Endodermal cell (in vitro differentiated cells): Measurements from ENCODE around the gene IFIT2. TPM values are rescaled to one million over a fixed set of nuclear protein-coding genes. Genes with fewer than 3 reads are reported as not detected.

Experiments used
- DNase-seq: peaks from one replicate; pipeline ENCODE4 v3.0.0-alpha.2; 2017
- H3K27ac ChIP-seq: 2 replicates; pipeline ENCODE4 v1.5.1; 2013; ENCODE audit warnings: mild to moderate bottlenecking, low read depth, low read length, moderate library complexity
- H3K27me3 ChIP-seq: 2 replicates; pipeline ENCODE4 v1.6.1; 2013; ENCODE audit warnings: mild to moderate bottlenecking, low read length, moderate library complexity; ENCODE audit not compliant: insufficient read depth, control insufficient read depth, poor library complexity, severe bottlenecking
- H3K36me3 ChIP-seq: 2 replicates; pipeline ENCODE4 v1.7.0; 2013; ENCODE audit warnings: mild to moderate bottlenecking, low read length, moderate library complexity; ENCODE audit not compliant: control insufficient read depth, insufficient read depth
- H3K4me1 ChIP-seq: one replicate; pipeline ENCODE4 v1.7.0; 2013; ENCODE audit warnings: low read length; ENCODE audit not compliant: control insufficient read depth, insufficient read depth
- H3K4me3 ChIP-seq: 2 replicates; pipeline ENCODE4 v1.5.1; 2013; ENCODE audit warnings: mild to moderate bottlenecking, low read length, moderate library complexity
- H3K9ac ChIP-seq: 2 replicates; pipeline ENCODE4 v1.6.1; 2013; ENCODE audit warnings: mild to moderate bottlenecking, low read length, moderate library complexity; ENCODE audit not compliant: poor library complexity, severe bottlenecking; ENCODE audit errors: extremely low read depth
- H3K9me3 ChIP-seq: 2 replicates; pipeline ENCODE4 v1.6.1; 2013; ENCODE audit warnings: mild to moderate bottlenecking, low read length, moderate library complexity; ENCODE audit not compliant: control insufficient read depth
- H3K27ac Mint-ChIP-seq: 2 replicates; pipeline ENCODE4 v1.8.0; 2020; ENCODE audit warnings: mixed read lengths
- H3K27me3 Mint-ChIP-seq: 2 replicates; pipeline ENCODE4 v1.8.0; 2021; ENCODE audit warnings: mild to moderate bottlenecking, mixed read lengths; ENCODE audit not compliant: insufficient read depth
- H3K36me3 Mint-ChIP-seq: 2 replicates; pipeline ENCODE4 v1.8.0; 2020; ENCODE audit warnings: low read depth, mixed read lengths
- H3K4me1 Mint-ChIP-seq: 2 replicates; pipeline ENCODE4 v1.8.0; 2020; ENCODE audit warnings: mixed read lengths
- H3K4me3 Mint-ChIP-seq: 2 replicates; pipeline ENCODE4 v1.8.0; 2020; ENCODE audit warnings: mild to moderate bottlenecking, moderate library complexity, mixed read lengths
- H3K9me3 Mint-ChIP-seq: 2 replicates; pipeline ENCODE4 v1.8.0; 2020; ENCODE audit warnings: mild to moderate bottlenecking, mixed read lengths
- WGBS, 2 experiments: methylation state at CpG; one replicate each; pipeline versions ENCODE4 v1.1.5 to v1.1.7; 2013; ENCODE audit warnings: missing lambda C conversion rate in 2 of 2, mixed read lengths in 1 of 2; ENCODE audit not compliant: insufficient coverage in 1 of 2, insufficient read length in 1 of 2; 5-methylcytosine and 5-hydroxymethylcytosine counted together
- total RNA-seq, 2 donors: library from RNA; stranded (reverse); fragmentation: NEBNext Ultra II Directional in 1 of 2; extraction: Animal tissue kit (Norgen Biotek cat#: 25700) in 1 of 2; gene quantifications; 2 replicates in 1 of 2; 3 replicates in 1 of 2; pipeline ENCODE4 v1.2.1, GENCODE V29; 2021
- TF ChIP-seq, protein P1 (sequence below): fragments of 200-600 bp; sonication (generic); conservative IDR thresholded peaks from 2 replicates; pipeline ENCODE4 v1.5.0; 2021; ENCODE audit warnings: antibody characterized with exemption, mild to moderate bottlenecking

Gene IFIT2
- total RNA-seq, 2 donors from 2014 or later: 0.37 TPM; not detected in 1

DNA sequence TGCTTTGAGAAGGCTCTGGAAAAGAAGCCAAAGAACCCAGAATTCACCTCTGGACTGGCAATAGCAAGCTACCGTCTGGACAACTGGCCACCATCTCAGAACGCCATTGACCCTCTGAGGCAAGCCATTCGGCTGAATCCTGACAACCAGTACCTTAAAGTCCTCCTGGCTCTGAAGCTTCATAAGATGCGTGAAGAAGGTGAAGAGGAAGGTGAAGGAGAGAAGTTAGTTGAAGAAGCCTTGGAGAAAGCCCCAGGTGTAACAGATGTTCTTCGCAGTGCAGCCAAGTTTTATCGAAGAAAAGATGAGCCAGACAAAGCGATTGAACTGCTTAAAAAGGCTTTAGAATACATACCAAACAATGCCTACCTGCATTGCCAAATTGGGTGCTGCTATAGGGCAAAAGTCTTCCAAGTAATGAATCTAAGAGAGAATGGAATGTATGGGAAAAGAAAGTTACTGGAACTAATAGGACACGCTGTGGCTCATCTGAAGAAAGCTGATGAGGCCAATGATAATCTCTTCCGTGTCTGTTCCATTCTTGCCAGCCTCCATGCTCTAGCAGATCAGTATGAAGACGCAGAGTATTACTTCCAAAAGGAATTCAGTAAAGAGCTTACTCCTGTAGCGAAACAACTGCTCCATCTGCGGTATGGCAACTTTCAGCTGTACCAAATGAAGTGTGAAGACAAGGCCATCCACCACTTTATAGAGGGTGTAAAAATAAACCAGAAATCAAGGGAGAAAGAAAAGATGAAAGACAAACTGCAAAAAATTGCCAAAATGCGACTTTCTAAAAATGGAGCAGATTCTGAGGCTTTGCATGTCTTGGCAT is 4.8 kb downstream of the IFIT2 start:
- TF ChIP-seq, protein P1, sequence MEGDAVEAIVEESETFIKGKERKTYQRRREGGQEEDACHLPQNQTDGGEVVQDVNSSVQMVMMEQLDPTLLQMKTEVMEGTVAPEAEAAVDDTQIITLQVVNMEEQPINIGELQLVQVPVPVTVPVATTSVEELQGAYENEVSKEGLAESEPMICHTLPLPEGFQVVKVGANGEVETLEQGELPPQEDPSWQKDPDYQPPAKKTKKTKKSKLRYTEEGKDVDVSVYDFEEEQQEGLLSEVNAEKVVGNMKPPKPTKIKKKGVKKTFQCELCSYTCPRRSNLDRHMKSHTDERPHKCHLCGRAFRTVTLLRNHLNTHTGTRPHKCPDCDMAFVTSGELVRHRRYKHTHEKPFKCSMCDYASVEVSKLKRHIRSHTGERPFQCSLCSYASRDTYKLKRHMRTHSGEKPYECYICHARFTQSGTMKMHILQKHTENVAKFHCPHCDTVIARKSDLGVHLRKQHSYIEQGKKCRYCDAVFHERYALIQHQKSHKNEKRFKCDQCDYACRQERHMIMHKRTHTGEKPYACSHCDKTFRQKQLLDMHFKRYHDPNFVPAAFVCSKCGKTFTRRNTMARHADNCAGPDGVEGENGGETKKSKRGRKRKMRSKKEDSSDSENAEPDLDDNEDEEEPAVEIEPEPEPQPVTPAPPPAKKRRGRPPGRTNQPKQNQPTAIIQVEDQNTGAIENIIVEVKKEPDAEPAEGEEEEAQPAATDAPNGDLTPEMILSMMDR: no peak
- Mint-ChIP-seq H3K27ac (no peak overlapping the region), H3K9me3 (no peaks in the 10 kb centered on the region), H3K27me3 (peaks cover 2% of the 10 kb centered on the region), H3K4me1 (peaks cover 23% of the 10 kb centered on the region), H3K4me3 (no peak overlapping the region), H3K36me3 (no peaks in the 10 kb centered on the region)
- H3K4me3 ChIP-seq: no peak overlapping the region
- H3K9ac ChIP-seq: no peak overlapping the region
- 95 to 97% methylated on average over 7 to 13 of the region's 13 CpGs for WGBS, 2 experiments
- H3K4me1 ChIP-seq: peaks cover 2% of the 10 kb centered on the region
- H3K27me3 ChIP-seq: no peaks in the 10 kb centered on the region
- no peak overlapping the region for H3K27ac ChIP-seq
- no peaks in the 10 kb centered on the region for H3K9me3 ChIP-seq
- H3K36me3 ChIP-seq: no peaks in the 10 kb centered on the region
- no peak for DNase-seq

DNA sequence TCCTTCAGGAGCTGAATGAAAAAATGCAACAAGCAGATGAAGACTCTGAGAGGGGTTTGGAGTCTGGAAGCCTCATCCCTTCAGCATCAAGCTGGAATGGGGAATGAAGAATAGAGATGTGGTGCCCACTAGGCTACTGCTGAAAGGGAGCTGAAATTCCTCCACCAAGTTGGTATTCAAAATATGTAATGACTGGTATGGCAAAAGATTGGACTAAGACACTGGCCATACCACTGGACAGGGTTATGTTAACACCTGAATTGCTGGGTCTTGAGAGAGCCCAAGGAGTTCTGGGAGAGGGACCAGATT is 5.4 kb downstream of the IFIT2 start:
- Histone ChIP-seq H3K9me3 (no peaks in the 10 kb centered on the region), H3K4me1 (peaks cover 2% of the 10 kb centered on the region), H3K36me3 (no peaks in the 10 kb centered on the region), H3K9ac (no peak overlapping the region), H3K27ac (no peak overlapping the region), H3K4me3 (no peak overlapping the region), H3K27me3 (no peaks in the 10 kb centered on the region)
- peaks cover 19% of the 10 kb centered on the region for H3K4me1 Mint-ChIP-seq
- H3K27me3 Mint-ChIP-seq: peaks cover 2% of the 10 kb centered on the region
- H3K27ac Mint-ChIP-seq: no peak overlapping the region
- H3K4me3 Mint-ChIP-seq: no peak overlapping the region
- no peak for DNase-seq
- H3K36me3 Mint-ChIP-seq: no peaks in the 10 kb centered on the region
- no peaks in the 10 kb centered on the region for H3K9me3 Mint-ChIP-seq
- TF ChIP-seq, protein P1: no peak

DNA sequence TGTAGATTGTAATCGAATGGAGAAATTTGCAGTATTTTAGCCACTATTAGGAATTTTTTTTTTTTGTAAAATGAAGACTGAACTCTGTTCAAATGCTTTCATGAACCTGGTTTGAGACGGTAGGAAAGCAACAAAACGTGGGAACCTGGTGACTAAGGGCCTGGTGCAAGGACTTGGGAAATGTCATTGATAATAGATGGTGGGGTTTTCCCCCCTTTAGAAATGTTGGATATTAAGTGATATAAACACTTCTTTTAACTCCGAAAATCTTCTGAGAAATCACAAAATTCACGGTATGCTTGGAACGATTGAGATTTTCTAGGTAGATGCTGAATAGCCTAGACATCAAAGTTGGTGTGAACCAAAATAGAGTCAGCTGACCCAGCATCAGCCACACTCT is 6.4 kb downstream of the IFIT2 start:
- no peak overlapping the region for H3K9ac ChIP-seq
- Mint-ChIP-seq H3K4me3 (no peak overlapping the region), H3K27ac (no peak overlapping the region), H3K9me3 (no peaks in the 10 kb centered on the region), H3K27me3 (peaks cover 2% of the 10 kb centered on the region), H3K4me1 (peaks cover 18% of the 10 kb centered on the region), H3K36me3 (no peaks in the 10 kb centered on the region)
- peaks cover 2% of the 10 kb centered on the region for H3K4me1 ChIP-seq
- H3K36me3 ChIP-seq: no peaks in the 10 kb centered on the region
- H3K27ac ChIP-seq: no peak overlapping the region
- no peak for DNase-seq
- WGBS, 2 experiments: 95% methylated on average over 5 to 6 of the region's 6 CpGs
- H3K4me3 ChIP-seq: no peak overlapping the region
- TF ChIP-seq, protein P1: no peak
- no peaks in the 10 kb centered on the region for H3K9me3 ChIP-seq
- no peaks in the 10 kb centered on the region for H3K27me3 ChIP-seq
